ENCODE results near the gene DPY19L1. TPM values are rescaled to one million over a fixed set of nuclear protein-coding genes. Genes with fewer than 3 reads are reported as not detected.

Gene DPY19L1
- total and polyA plus RNA-seq, 12 donors: 4.9 to 119 (median 25.2) TPM

DNA sequence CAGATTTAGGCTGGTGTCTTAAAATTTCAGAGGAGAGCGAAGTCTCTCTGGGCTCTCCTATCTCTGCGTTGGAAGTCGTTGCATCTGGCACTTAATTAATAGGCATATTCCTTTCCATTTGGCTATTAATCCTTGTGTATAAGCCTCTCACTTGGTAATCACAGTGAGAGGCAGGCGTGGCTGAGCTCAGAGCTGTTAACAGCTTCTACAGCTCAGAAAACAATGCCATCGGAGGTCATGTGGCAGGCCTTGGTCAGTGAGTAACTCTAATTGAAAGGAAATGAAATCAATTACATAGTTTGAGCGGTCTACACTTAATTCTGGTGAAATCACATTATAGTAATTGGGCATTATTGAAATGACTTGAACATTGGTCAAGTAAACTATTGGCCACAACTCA lies 135.1 kb downstream of the DPY19L1 start:
- TF ChIP-seq POLR2A (IDR thresholded peaks at IDR 0.05): no peak
- TF ChIP-seq, protein P1, sequence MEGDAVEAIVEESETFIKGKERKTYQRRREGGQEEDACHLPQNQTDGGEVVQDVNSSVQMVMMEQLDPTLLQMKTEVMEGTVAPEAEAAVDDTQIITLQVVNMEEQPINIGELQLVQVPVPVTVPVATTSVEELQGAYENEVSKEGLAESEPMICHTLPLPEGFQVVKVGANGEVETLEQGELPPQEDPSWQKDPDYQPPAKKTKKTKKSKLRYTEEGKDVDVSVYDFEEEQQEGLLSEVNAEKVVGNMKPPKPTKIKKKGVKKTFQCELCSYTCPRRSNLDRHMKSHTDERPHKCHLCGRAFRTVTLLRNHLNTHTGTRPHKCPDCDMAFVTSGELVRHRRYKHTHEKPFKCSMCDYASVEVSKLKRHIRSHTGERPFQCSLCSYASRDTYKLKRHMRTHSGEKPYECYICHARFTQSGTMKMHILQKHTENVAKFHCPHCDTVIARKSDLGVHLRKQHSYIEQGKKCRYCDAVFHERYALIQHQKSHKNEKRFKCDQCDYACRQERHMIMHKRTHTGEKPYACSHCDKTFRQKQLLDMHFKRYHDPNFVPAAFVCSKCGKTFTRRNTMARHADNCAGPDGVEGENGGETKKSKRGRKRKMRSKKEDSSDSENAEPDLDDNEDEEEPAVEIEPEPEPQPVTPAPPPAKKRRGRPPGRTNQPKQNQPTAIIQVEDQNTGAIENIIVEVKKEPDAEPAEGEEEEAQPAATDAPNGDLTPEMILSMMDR (IDR thresholded peaks at IDR 0.05): no peak
- H3K4me1 ChIP-seq (replicated peaks in 1 of 2): no peaks in the 10 kb centered on the region
- no peak overlapping the region for H3K27ac ChIP-seq
- H3K36me3 ChIP-seq (replicated peaks in 1 of 2): no peaks in the 10 kb centered on the region
- H3K27me3 ChIP-seq: no peaks in the 10 kb centered on the region
- DNase-seq: no peak
- intact Hi-C loops (cut with DNase I): no loop called here
- H3K9me3 ChIP-seq (replicated peaks in 1 of 3): no peaks in the 10 kb centered on the region
- H3K4me3 ChIP-seq: no peak overlapping the region
- WGBS, 4 donors: 91 to 96% (median 94%) methylated on average over 6 of the region's 6 CpGs

DNA sequence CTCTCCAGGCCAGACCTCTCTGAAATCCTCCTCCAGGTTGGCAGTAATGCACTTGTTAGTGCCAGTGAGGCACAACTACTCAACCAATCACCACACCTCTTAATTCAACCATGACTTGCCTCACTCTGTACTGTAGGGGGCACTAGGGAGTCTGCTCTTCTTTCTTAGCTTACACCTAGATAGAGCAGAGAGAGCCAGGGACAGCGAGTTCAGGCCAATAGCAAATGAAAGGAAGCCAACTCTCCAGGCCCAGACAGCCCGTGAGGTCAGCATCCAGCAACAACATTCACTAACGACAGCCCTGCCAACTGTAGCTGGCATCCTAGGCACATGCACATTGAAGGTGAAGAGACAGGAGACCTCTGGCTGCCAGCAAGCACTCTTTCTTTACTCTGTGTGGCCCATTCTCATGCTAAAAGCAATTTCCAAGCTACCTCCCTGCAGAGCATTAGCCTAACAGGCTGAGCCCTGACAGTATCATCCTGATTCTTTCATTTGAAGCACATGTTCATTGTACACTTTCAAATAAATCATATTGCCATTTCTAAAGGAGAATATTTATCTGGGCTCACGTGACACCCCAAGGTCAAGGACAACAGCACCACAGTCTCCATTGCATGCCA lies 136.3 kb downstream of the DPY19L1 start:
- TF ChIP-seq POLR2A (IDR thresholded peaks at IDR 0.05): no peak
- TF ChIP-seq, protein P1 (IDR thresholded peaks at IDR 0.05): peak in 1 of 6 experiments; percentile 6
- Histone ChIP-seq H3K36me3 (replicated peaks in 1 of 2) (no peaks in the 10 kb centered on the region), H3K27ac (no peak overlapping the region), H3K27me3 (no peaks in the 10 kb centered on the region), H3K4me3 (no peak overlapping the region), H3K9me3 (replicated peaks in 1 of 3) (no peaks in the 10 kb centered on the region), H3K4me1 (replicated peaks in 1 of 2) (no peaks in the 10 kb centered on the region)
- no peak for DNase-seq
- WGBS, 4 donors: 52 to 62% (median 58%) methylated on average over 2 to 4 of the region's 4 CpGs
- intact Hi-C loops (cut with DNase I): no loop called here

DNA sequence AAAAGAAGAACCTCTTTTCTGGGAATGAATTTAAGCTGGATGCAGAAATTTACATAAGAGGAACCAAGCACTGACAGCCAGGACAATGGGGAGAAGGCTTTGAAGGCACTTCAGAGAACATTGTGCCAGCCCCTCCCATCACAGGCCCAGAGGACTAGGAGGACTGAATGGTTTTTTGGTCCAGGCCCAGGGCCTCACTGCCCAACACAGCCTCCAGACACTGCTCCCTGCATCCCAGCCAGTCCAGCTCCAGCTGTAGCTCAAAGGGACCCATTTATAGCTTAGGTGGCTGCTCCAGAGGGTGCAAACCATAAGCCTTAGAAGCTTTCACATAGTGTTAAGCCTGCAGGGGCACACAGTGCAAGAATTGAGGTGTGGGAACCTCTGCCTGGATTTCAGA lies 142.1 kb downstream of the DPY19L1 start:
- Histone ChIP-seq H3K27me3 (no peaks in the 10 kb centered on the region), H3K4me3 (no peak overlapping the region), H3K27ac (no peak overlapping the region), H3K4me1 (replicated peaks in 1 of 2) (no peaks in the 10 kb centered on the region), H3K36me3 (replicated peaks in 1 of 2) (no peaks in the 10 kb centered on the region), H3K9me3 (replicated peaks in 1 of 3) (no peaks in the 10 kb centered on the region)
- TF ChIP-seq, protein P1 (IDR thresholded peaks at IDR 0.05): no peak
- TF ChIP-seq POLR2A (IDR thresholded peaks at IDR 0.05): no peak
- no peak for DNase-seq
- intact Hi-C loops (cut with DNase I): no loop called here

DNA sequence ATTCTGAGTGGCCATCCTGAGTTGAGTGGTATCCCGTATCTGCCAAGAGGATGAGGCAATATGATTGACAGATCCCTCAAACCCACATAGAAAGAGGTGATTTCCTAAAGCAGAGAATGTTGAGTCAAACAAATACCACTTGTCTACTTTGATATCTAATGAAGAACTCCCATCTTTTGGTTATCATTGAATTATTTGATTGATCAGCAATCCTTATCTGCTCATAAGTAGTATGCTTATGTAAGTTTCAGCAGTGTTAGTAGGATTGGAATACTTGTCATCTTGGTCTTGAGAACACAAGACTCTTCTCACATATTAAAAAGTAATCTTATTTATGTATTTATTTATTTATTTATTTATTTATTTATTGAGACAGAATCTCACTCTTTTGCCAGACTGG lies 147.3 kb downstream of the DPY19L1 start:
- H3K4me1 ChIP-seq (replicated peaks in 1 of 2): no peaks in the 10 kb centered on the region
- H3K27me3 ChIP-seq: no peaks in the 10 kb centered on the region
- no peaks in the 10 kb centered on the region for H3K36me3 ChIP-seq (replicated peaks in 1 of 2)
- intact Hi-C loops (cut with DNase I): no loop called here
- TF ChIP-seq POLR2A (IDR thresholded peaks at IDR 0.05): no peak
- TF ChIP-seq, protein P1 (IDR thresholded peaks at IDR 0.05): no peak
- no peak overlapping the region for H3K27ac ChIP-seq
- no peak for DNase-seq
- WGBS, 4 donors: 63 to 93% (median 86%) methylated on average over 1 of the region's 1 CpG
- H3K9me3 ChIP-seq (replicated peaks in 1 of 3): no peaks in the 10 kb centered on the region
- no peak overlapping the region for H3K4me3 ChIP-seq

Measured in adrenal gland (tissue), 12 donors.